ENCODE results near the gene TMEM108. TPM values are rescaled to one million over a fixed set of nuclear protein-coding genes. Genes with fewer than 3 reads are reported as not detected.

The TMEM108 gene
- total RNA-seq, 1 donor from 2014 or later: 1.4 TPM

DNA sequence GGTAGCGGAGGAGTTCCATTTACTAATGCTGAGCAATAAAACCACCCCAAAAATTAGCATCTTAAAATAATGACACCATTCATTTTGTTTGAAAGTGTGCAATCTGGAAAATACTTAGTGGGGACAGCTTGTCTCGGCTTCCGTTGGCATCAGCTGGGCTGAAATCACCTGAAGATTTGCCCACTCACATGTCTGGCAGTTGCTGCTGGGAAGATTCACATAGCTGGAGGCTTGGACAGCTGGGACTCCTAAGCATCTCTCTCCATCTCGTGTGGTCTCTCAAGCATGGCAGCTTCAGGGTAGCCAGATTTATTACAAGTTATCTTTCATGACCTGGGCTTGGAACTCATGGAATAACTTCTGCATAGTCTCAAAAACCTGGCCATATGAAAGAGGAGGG is 323.2 kb downstream of the TMEM108 start:
- DNase-seq: no peak

DNA sequence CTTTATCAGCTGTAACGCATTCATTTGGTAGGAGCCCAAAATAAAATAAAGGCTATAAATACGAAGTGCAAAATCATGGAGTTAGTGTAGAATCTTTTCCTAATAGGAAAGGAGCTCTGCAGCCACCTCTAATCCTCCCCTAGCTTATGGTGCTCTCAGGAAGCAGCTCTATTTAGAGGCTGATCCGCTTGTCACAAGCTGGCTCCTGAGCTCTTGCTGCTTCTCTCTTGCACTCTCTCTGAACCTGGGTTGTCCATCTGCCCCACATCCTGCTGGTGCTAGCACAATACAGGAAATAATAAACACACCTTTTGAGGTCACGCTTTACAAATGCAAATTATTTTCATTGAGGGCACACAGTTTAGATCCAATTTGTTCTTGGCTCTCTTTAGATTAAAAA is 324.3 kb downstream of the TMEM108 start:
- DNase-seq: no peak

DNA sequence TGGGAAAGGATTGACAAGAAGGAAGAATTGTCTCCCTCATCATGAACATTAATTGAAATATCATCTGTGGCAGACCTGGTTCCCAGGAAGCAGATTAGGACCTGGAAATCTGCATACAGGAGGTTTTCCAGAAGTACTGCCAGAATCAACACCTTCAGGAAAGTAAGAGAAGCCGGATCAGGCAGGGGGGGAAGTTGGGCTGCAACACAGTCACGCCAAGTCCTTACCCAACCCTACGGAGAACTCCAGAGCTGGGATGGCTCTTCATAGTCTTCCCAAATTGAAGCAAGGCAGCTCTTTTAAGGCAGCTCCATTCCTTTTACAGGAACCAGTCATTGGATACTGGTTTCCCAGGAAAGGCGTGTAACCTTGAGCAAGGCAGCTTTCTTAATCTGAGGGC is 326.5 kb downstream of the TMEM108 start:
- no peak for DNase-seq

DNA sequence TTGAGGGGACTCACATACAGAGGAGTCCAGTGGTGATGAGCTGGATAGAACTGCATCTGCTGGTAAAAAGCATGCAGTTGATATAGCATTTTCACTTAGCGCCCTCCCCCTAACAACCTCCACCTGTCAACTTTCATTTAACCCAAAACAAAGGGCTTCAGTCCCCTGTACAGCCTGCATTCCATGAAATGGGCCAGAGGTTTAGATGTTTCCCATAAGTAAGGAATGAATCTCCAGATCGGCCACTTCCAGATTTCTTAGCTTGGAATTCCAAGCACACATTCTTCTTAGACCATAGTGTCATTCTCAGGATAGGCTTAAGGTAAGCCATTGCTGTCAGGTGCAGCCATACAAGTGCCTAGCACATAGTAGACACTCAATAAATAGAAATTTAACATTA is 328.7 kb downstream of the TMEM108 start:
- DNase-seq: no peak

DNA sequence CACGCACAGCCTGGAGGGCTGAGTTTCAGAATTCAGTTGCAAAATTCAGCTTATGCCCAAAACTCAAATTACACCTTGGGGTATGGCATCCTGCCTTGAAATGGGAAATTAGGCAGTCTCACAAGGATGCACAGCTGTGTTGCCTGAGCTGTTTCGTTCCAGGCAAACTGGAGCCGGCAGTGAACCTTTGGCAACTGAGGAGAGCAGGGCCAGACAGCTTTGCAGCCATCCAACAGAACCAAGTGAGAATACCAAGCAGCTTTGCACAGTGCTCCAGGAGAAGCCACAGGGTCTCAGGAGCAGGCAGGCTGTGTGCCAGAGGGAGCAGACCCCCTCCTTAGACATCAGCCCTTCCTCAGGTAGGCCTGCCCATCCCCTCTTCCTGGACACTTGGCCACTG is 329.2 kb downstream of the TMEM108 start:
- no peak for DNase-seq

DNA sequence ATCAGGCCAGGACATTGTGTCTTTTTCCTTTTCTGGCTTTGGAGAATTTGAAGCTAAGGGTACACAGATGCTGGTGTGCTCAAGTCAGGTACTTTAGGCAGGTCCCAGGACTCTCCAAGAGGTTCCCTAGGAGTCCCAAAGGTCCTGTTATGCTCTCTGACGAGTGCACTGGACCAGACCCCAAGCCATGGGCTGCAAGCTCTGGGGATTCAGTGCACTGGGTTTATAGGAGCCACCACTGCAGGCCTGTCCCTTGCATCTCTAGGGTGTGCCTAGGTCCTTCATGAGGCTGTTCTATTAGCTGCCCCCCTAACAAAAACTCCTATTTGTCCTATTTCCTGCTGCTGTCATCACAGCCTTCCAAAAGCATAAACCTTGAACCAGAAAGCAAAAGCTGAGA is 329.8 kb downstream of the TMEM108 start:
- no peak for DNase-seq

DNA sequence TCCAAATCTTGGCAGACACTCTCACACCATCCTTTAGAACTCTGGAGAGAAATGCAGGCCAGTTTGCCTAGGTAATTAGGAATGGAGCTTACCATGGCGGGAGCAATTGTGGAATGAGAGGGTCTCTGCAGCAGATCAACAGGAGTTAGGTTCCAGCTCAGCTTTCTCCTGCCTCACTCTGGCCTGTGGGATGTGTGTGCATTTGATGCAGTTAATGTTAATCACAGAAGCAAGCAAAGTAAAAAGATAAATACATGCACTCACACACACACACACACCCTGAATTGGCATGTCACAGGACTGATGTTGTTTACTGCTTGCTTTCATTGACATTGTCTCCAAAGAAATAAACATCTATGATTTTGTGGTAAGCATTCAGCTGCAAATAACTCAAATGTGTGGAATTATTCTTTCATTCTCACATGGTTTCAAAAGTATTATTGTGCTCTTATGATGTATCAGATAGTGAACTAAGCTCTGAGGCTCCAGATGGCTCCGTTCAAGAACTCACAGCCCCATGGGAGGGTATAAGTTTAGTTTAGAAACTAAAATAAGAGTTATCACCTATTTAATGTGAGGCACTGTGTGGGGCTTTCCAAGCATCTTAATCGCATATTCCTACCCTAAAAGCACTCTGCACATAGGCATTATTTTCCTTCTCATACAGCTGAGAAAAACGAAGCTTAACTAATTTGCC is 330.3 kb downstream of the TMEM108 start:
- DNase-seq: no peak

DNA sequence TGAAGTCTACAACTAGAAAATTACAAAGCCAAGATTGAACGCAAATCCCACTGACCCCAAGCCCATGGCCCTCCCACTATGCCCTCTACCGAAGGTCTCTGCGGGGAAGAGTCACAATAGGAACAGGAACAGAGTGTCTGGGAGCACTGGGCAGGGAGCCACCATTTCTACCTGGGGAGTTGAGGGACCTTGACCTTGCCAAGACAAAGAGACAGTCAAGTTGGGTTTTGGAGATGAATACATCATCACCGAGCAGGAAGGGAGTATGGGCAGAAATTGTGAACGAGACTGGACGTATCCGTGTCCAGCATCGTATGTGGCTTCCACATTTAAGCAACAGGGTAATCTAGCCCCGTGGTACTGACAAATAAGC is 330.9 kb downstream of the TMEM108 start:
- DNase-seq: no peak

DNA sequence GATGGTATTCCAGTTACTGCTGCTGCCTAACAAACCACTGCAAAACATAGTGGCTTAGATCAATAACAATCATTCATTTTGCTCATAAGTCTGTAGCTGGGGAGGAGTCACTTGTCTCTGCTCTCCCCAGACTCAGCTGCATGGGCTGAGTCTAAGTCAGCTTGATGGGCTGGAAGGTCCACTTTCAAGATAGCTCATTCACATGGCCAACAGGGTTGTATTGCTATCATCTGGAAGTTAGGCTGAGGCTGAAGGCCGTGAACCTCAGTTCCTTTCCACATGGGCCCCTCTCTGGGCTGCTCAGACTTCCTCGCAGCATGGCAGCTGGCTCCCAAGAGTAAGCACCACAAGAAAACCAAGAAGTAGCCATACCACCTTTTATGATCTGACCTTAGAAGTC is 333.0 kb downstream of the TMEM108 start:
- no peak for DNase-seq

DNA sequence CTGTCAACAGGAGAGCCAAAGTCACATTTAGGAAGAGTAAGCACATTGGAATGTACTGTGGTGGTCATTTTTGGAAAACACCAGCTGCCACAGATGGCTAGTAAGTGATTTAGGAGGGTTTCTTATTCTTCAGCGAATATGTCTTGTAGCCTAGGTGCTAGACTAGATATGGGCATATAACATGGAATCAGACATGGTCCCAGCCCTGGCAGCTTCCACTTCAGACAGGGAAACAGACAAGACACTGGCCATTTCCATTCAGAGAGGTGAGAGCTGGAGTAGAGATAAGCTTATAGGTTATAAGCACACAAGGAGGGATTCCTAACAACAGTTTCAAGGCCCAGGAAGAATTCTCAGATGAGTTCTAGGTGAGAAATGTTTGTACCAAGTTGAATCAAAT is 333.5 kb downstream of the TMEM108 start:
- DNase-seq: no peak

DNA sequence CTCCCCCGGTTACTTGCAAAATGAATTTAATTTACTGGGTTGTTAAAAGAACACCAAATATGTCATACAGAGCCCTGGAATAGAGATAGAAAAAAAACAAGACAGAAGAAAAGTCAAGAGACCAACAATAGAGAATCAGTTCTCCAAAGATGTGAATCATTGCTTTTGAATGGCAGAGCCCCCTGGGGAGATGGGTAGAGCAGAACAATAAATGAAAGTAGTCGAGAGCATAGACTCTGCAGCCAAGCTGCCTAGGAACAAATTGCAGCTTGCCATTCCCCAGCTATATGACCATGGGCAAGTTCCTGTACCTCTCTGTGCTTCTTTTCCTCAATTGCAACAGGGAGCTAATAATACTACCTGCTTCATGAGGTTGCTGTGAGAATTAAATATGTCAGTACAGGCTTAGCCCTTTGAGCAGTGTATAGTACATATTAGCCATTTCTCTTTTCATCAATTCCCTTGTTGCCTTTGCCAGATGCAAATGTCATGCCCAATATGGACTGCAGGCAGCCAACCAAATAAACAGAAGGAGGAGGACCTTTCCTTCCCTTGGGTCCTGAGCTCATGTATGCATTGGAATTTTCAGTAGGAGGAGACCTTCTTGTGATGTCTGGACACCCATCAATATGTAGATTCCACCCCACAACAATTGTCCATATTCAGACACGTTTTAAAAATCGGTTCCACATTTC is 336.7 kb downstream of the TMEM108 start:
- no peak for DNase-seq

DNA sequence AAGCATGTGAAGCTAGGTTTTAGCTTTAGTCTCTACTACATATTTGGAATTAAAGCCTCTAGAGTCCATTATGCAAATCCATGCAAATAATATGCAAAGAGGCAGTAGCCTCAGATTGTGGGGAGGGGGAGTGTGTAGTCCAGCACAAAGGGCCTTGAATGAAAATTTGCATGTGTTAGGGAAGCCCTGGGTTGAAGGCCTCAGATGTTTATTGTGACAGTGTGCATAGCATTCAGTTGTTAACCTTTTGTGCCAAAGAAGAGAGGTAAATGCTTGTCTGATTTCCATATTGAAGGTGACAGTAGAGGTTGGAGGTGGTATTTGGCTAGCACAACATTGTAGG is 337.2 kb downstream of the TMEM108 start:
- no peak for DNase-seq

DNA sequence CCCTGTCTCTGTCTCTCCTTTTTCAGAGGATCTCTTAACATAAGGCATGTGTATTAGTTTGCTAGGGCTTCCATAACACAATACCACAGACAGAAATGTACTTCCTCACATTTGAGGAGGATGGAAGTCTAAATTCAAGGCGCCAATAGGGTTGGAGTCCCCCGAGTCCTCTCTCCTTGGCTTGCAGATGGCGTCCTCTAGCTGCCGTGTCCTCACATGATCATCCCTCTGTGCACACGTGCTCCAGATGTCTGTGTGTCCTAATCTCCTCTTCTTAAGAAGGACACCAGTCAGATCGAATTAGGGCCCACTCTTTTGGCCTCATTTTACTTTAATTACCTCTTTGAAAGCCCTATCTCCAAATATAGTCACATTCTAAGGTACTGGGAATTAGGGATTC is 338.6 kb downstream of the TMEM108 start:
- peak; percentile 35 for DNase-seq

DNA sequence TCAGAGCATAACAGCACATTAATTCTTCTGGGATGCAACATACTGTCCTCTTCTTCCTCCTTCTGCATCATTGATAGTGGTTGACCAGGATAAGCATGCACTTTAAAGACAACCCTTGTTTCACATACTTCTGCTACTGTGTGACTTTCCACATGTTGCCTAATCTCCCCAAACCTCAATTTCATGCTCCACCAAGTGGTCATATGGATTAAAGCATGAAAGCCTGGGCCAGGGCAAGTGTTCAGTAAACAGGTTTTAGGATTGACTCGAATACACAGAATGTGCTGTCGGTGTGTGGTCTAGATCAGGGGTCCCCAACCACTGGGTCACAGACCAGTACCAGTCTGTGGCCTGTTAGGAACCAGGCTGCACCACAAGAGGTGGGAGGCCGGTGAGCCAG is 339.2 kb downstream of the TMEM108 start:
- DNase-seq: peak; percentile 69

DNA sequence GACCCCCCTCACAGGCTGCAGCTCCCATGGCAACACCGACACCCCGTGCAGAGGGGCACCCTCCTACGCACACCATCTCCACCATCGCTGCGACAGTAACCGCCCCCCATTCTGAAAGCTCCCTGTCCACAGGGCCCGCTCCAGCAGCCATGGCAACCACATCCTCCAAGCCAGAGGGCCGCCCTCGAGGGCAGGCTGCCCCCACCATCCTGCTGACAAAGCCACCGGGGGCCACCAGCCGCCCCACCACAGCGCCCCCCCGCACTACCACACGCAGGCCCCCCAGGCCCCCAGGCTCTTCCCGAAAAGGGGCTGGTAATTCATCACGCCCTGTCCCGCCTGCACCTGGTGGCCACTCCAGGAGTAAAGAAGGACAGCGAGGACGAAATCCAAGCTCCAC is 341.7 kb downstream of the TMEM108 start:
- DNase-seq: no peak

DNA sequence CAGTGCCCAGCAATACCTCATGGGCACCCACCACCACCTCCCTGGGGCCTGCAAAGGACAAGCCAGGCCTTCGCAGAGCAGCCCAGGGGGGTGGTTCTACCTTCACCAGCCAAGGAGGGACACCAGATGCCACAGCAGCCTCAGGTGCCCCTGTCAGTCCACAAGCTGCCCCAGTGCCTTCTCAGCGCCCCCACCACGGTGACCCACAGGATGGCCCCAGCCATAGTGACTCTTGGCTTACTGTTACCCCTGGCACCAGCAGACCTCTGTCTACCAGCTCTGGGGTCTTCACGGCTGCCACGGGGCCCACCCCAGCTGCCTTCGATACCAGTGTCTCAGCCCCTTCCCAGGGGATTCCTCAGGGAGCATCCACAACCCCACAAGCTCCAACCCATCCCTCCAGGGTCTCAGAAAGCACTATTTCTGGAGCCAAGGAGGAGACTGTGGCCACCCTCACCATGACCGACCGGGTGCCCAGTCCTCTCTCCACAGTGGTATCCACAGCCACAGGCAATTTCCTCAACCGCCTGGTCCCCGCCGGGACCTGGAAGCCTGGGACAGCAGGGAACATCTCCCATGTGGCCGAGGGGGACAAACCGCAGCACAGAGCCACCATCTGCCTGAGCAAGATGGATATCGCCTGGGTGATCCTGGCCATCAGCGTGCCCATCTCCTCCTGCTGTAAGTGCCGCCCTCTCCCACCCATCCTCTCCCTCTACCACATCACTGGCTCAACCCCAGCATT is 342.5 kb downstream of the TMEM108 start:
- DNase-seq: no peak

DNA sequence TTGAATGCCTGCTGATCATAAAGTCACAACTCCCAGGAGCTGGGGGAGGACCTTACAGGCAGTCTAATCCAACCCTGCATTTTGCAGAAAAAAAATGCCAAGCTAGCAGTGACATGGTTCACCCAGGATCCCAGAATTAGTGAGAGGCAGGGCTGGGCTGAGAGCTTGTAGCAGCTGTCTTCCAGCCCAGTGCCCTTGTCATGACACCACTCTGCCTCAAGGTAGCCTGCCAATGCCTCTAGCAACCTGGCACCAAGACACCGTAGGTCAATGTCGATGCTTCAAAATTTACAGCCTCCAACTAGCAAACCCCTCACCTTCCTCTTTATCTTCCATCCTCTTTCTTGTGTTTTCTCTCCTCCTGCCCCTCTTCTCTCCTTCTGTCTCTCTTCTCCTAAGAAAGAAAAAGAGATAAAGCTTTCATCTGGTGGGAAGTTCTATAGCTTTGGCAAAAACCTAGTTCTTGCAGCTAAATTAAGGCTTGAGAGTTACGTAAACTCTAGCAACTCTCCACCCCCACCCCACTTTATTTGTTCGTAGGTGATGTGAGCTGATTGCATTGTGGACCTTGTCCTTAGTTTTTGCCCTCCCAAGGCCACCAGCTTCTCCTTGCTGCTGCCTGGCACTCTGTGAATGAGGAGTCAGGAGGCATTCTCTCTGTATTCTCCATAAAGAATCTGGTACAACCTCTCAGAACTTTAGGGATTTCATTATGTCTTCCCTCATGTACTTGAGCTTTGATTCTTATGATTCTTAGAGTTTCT is 343.3 kb downstream of the TMEM108 start:
- no peak for DNase-seq

DNA sequence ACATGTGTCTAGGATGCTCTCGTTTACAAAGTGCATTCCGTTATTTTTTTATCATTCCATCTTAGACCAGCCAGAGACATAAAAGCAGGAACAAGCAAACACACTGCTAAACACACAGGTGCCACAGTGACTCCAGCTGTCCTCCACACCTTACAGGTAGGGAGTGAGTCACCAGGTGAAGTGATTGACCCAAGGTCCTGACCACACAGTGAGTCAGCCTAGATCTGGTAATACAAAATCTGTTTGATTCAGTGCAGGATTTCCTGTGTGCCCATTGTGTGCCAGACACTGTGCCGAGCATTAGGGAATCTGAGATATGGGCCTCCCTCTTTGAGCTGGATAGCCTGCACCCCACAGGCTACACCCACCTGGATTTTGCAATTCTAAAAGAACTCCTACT is 345.0 kb downstream of the TMEM108 start:
- no peak for DNase-seq

DNA sequence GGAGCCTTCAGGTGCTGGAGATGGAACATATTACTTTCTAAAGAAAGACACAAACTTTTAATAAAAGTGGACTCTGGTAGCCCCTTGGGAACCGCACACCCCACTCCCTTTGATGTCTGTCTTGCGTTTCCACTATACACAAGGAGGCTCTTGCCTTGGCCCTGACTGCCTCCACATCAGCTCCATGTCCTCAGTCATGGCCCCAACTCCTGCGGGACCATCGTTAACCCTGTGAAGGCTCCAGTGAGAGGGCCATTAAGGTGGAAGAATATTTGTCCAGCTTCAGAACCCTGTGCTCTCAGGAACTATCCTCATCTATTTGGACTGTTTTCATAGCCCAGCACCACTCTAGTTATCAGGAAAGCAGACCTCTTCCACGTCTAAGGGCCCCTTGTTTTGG is 345.6 kb downstream of the TMEM108 start:
- DNase-seq: no peak

DNA sequence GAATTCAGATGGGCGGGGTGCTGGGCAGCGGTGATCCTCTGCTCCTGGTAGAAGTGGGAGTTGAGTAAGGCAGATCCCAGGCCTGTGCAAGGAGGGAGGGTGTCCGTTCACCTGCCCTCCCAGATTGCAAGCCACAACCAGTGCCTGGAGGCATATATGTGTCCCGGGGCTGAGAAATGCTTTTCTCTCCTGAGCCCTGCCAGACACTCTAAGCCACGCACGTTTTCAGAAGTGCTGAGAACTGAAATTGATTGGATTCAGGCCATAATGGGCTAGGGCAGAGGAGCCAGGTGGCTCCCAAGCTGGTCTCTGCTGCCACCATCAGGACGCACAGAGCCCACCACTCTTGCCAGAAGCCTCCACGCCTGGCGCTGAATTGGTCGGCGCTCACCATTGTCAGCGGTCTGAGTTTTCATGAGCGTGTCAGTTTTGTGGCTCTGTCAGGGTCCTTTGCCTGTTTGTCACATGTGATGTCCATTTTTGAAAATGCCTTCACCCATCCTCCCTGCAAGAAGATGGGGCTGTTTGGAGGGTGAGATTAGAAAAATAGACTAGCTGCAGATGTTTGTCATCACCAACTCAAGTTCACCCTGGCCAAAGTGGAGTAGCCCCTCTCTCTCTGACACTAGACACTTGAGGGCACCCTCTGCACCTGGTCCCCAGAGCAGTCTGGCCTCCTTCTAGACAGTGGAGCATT is 346.3 kb downstream of the TMEM108 start:
- DNase-seq: peak; percentile 76

DNA sequence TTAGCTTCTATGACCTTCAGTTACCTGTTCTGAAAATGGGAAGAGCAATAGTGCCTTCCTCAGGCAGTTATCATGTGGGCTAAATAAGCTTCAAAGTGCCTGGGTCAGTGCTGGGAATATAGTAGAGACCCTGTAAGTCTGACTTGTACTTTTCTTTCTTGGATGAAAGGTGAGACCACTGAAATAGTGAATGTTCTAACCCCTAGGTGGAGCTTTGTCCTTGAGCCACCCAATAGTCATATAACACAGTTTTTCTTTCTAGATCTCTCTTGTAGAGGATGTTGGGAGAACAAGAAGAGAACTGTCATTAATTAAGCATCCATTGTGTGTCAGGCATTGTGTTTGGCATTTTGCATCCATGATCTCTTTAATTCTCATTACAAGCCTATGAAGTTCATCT is 348.7 kb downstream of the TMEM108 start:
- DNase-seq: no peak

DNA sequence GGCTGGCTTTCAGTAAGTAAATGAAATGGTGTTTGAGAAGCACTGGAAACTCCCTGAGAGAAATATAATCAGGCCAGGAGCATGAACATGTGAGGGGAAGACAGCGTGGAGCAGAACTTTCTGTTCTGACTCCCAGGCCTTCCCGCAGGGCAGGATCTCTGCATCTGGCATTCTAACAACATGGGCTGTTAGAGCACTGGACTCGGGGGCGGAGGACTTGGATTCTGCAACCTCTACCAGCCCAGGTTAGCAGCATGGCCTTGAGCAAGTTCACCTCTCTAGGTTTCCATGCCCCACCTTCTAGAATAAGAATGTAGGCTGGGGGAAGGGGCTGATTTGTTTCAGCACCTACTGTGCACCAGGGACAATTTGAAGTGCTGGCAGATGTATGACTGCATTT is 349.1 kb downstream of the TMEM108 start:
- no peak for DNase-seq
